K562 (cell line): ENCODE data around the gene CARM1. TPM values are rescaled to one million over a fixed set of nuclear protein-coding genes. Genes with fewer than 3 reads are reported as not detected.

Source experiments
- ATAC-seq: fragments of 200-7000 bp; cut with Tn5 transposase; 3 replicates; pipeline ENCODE4 v1.9.1; 2020; ENCODE audit warnings: moderate library complexity
- BruUV-seq: library from RNA; stranded (reverse); fragments of 400-500 nt; replicated peaks from 2 replicates; lab custom pipeline; 2021; lab: Mats Ljungman, UMichigan
- CTCF ChIA-PET: fragments of 300-600 bp; formaldehyde crosslinking; extraction: SDS; loops from one replicate; lab custom pipeline; 2021; ENCODE audit warnings: low intra/inter-chr PET ratio; lab: Yijun Ruan, JAX
- POLR2A ChIA-PET: fragments of 300-600, 350-650 bp; sonication (Branson Sonifier 250); formaldehyde crosslinking; extraction: SDS; loops from one replicate; lab custom pipeline; 2021; ENCODE audit warnings: antibody characterized with exemption, inconsistent platforms; lab: Yijun Ruan, JAX
- DNase-seq, 4 experiments: peaks; one replicate each; pipeline versions ENCODE4 v3.0.0 to v3.0.0-alpha.2; 2011 to 2018; ENCODE audit warnings: low spot score in 3 of 4, mixed read lengths in 3 of 4; ENCODE audit errors: extremely low read depth in 1 of 4
- FAIRE-seq: peaks from 2 replicates; lab custom pipeline; 2011; peaks lifted over from hg19 to GRCh38; lab: Jason Lieb, UNC
- H2AFZ ChIP-seq: 2 replicates; pipeline ENCODE4 v1.6.0; 2011; ENCODE audit warnings: low read depth, low read length, control low read depth, inconsistent platforms
- H3K27ac ChIP-seq: fragments of 200-600 bp; 3 replicates; pipeline ENCODE4 v1.8.0; 2011; ENCODE audit warnings: low read depth, mild to moderate bottlenecking, control low read depth, inconsistent platforms, low read length, moderate library complexity, mixed read lengths; ENCODE audit errors: extremely low read depth
- H3K27me3 ChIP-seq, 2 experiments: fragments of 300-600 bp in 1 of 2; 2 replicates in 1 of 2; 3 replicates in 1 of 2; pipeline versions ENCODE4 v1.6.0 to v1.8.0; 2011; ENCODE audit warnings: inconsistent platforms in 2 of 2, low read length in 2 of 2, mild to moderate bottlenecking in 1 of 2, mixed read lengths in 1 of 2, moderate library complexity in 1 of 2; ENCODE audit not compliant: control insufficient read depth in 2 of 2, insufficient read depth in 2 of 2
- H3K36me3 ChIP-seq: fragments of 300-600 bp; 3 replicates; pipeline ENCODE4 v1.8.0; 2011; ENCODE audit warnings: mild to moderate bottlenecking, low read length, inconsistent platforms; ENCODE audit not compliant: control insufficient read depth, insufficient read depth
- H3K4me1 ChIP-seq, 2 experiments: fragments of 200-600 bp in 1 of 2; replicated peaks in 1 of 2; 2 replicates in 1 of 2; 3 replicates in 1 of 2; pipeline versions ENCODE4 v1.5.1 to v1.8.0; 2011; ENCODE audit warnings: inconsistent platforms in 2 of 2, low read length in 2 of 2, mild to moderate bottlenecking in 1 of 2, mixed read lengths in 1 of 2, moderate library complexity in 1 of 2; ENCODE audit not compliant: control insufficient read depth in 2 of 2, insufficient read depth in 2 of 2
- H3K4me2 ChIP-seq: 2 replicates; pipeline ENCODE4 v1.6.1; 2011; ENCODE audit warnings: low read length, control low read depth, inconsistent platforms, mixed read lengths; ENCODE audit not compliant: insufficient read depth
- H3K4me3 ChIP-seq: fragments of 200-600 bp; sonication (generic), shearing (Covaris generic); 2 replicates; pipeline ENCODE4 v1.5.1; 2016; ENCODE audit warnings: control low read depth, inconsistent platforms
- H3K79me2 ChIP-seq: fragments of 200-600 bp; 3 replicates; pipeline ENCODE4 v1.8.0; 2011; ENCODE audit warnings: low read length, inconsistent platforms; ENCODE audit not compliant: control insufficient read depth, insufficient read depth
- H3K9ac ChIP-seq, 2 experiments: 2 replicates each; pipeline versions ENCODE4 v1.6.0 to v1.6.1; 2011; ENCODE audit warnings: low read depth in 2 of 2, low read length in 2 of 2, control low read depth in 1 of 2, inconsistent platforms in 1 of 2, mild to moderate bottlenecking in 1 of 2, mixed read lengths in 1 of 2; ENCODE audit not compliant: insufficient read depth in 1 of 2
- H3K9me1 ChIP-seq: one replicate; pipeline ENCODE4 v1.6.0; 2011; ENCODE audit warnings: inconsistent platforms, mild to moderate bottlenecking, low read length, moderate library complexity; ENCODE audit not compliant: control insufficient read depth, insufficient read depth
- H3K9me3 ChIP-seq: replicated peaks from 2 replicates; pipeline ENCODE4 v1.5.1; 2011; ENCODE audit warnings: low read depth, low read length, inconsistent platforms; ENCODE audit not compliant: control insufficient read depth, insufficient read depth
- H4K20me1 ChIP-seq: replicated peaks from 2 replicates; pipeline ENCODE4 v1.6.1; 2011; ENCODE audit warnings: low read length, inconsistent platforms, mixed read lengths; ENCODE audit not compliant: control insufficient read depth, insufficient read depth
- ERF ChIP-seq: fragments of 450-650 bp; formaldehyde crosslinking; IDR thresholded peaks from 2 replicates; pipeline ENCODE4 v1.4.0; 2020; ENCODE audit warnings: mild to moderate bottlenecking, mixed read lengths
- POLR2G ChIP-seq: fragments of 200-400 bp; formaldehyde crosslinking; IDR thresholded peaks from 2 replicates; pipeline ENCODE4 v1.6.1; 2017; ENCODE audit warnings: low read depth, mild to moderate bottlenecking, antibody characterized with exemption, low read length, moderate library complexity
- RBFOX2 ChIP-seq: fragments of 200-400 bp; formaldehyde crosslinking; IDR thresholded peaks from 2 replicates; pipeline ENCODE4 v1.6.1; 2017; ENCODE audit warnings: low read depth, mild to moderate bottlenecking, low read length, moderate library complexity
- RBM22 ChIP-seq: fragments of 200-400 bp; formaldehyde crosslinking; IDR thresholded peaks from 2 replicates; pipeline ENCODE4 v1.6.1; 2018; ENCODE audit warnings: low read length, low read depth; ENCODE audit not compliant: poor library complexity, severe bottlenecking
- TBL1XR1 ChIP-seq, 2 experiments: IDR thresholded peaks; 2 replicates each; pipeline ENCODE4 v1.6.1; 2012; ENCODE audit warnings: improper control_type of control experiment in 2 of 2, low read length in 2 of 2, mild to moderate bottlenecking in 1 of 2
- WGBS: fragments of 100-300 bp; shearing (Covaris generic); methylation state at CpG from one replicate; pipeline ENCODE4 v1.1.6; 2016; ENCODE audit warnings: low coverage, mixed read lengths; ENCODE audit not compliant: insufficient coverage; ENCODE audit errors: missing lambda C conversion rate; 5-methylcytosine and 5-hydroxymethylcytosine counted together
- in situ Hi-C: fragments of 300-500 bp; cut with MboI; formaldehyde crosslinking; loops from 4 replicates; pipeline ENCODE4 v1.15.0; 2018; ENCODE audit warnings: inconsistent platforms, mixed read lengths
- intact Hi-C: fragments of 100-400 bp; cut with micrococcal nuclease; formaldehyde crosslinking; loops from 2 replicates; pipeline ENCODE4 v1.14.2; 2022
- polyA plus RNA-seq, 8 experiments: library from polyadenylated mRNA; depleted of rRNA in 4 of 8; stranded (reverse) in 5 of 8; unstranded in 3 of 8; fragments of >200 nt; fragmentation: Nextera tagmentation in 2 of 8; fragmentation: Illumina TruSeq in 1 of 8; extraction: Ambion mirVana in 2 of 8; extraction: Trizol in 1 of 8; gene quantifications; 2 replicates each; pipeline versions ENCODE4 v1.2.1 to v1.2.3, GENCODE V29; 2011 to 2014; ENCODE audit warnings: inconsistent platforms in 1 of 8, missing spikeins in 1 of 8
- total RNA-seq, 7 experiments: library from RNA; depleted of rRNA in 6 of 7; stranded (reverse); fragments of >200 nt in 6 of 7; fragmentation: Illumina TruSeq in 2 of 7; extraction: Trizol in 2 of 7; gene quantifications; 2 replicates each; pipeline versions ENCODE4 v1.2.1 to v1.2.3, GENCODE V29; 2011 to 2021; ENCODE audit warnings: low replicate concordance in 1 of 7
- TF ChIP-seq, protein P1 (sequence below): sonication (generic); formaldehyde crosslinking; IDR thresholded peaks from 2 replicates; pipeline ENCODE4 v1.8.0; 2022; ENCODE audit warnings: missing genetic modification reagents, mild to moderate bottlenecking, moderate library complexity, borderline replicate concordance

Gene CARM1
- total and polyA plus RNA-seq, 9 of the 15 experiments (the other 6 are each of a cell fraction or from before 2014, with no cell fraction given): 0.36 to 86.0 (median 29.7) TPM

DNA sequence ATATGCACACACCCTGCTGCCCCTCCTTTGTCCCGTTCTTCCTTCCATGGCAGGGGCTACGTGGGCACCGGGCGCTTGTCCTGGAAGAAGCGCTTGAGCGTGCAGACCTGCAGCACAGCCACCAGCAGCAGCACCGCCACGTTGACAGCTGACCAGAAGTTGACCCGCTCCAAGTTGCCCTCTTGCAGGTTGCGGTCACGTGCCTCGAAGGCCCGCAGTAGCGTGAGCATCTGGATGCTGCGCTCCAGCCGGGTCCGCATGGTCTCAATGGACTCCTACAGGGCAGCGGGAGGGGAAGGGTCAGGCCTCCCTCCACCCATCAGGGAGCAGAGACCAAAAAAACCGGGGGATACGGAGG, 38.4 kb upstream of the CARM1 start:
- ATAC-seq (no peak), FAIRE-seq (no peak), DNase-seq (no peak)
- H3K27me3 ChIP-seq: no peaks in the 10 kb centered on the region
- WGBS: 90% methylated on average over 14 of the region's 20 CpGs
- H3K9me3 ChIP-seq: peaks cover 8% of the 10 kb centered on the region
- peak overlapping the region in 1 of 2 experiments; percentile 0; a peak in 1 of 4 replicates for H3K9ac ChIP-seq
- TF ChIP-seq TBL1XR1 (IDR thresholded peaks at IDR 0.05; ENCODE audit: low read length in 2 of 2) (no peak), RBM22 (peak; percentile 93), RBFOX2 (0 out of 2 replicates have a peak, but pooled peaks have one; percentile 11), POLR2G (peak; percentile 70), ERF (no peak)
- TF ChIP-seq, protein P1, sequence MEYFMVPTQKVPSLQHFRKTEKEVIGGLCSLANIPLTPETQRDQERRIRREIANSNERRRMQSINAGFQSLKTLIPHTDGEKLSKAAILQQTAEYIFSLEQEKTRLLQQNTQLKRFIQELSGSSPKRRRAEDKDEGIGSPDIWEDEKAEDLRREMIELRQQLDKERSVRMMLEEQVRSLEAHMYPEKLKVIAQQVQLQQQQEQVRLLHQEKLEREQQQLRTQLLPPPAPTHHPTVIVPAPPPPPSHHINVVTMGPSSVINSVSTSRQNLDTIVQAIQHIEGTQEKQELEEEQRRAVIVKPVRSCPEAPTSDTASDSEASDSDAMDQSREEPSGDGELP (CRISPR knock-in tag): peak; percentile 26; the same call in 1 of the 2 replicates
- no peaks in the 10 kb centered on the region for H3K9me1 ChIP-seq
- peaks cover 7% of the 10 kb centered on the region; the same call in 2 of the 3 replicates for H3K79me2 ChIP-seq
- ChIA-PET POLR2A (interaction anchor here (2.0 to 7.4 kb wide), 2 partner anchors 10 to 14 kb away, joined by 7 to 58 read pairs; no protein-coding TSS in a partner anchor), CTCF (no interaction called here)
- peaks cover 7% of the 10 kb centered on the region; the same call in 1 of the 2 replicates for H4K20me1 ChIP-seq
- no peak overlapping the region for H2AFZ ChIP-seq
- in situ Hi-C loops (no loop called here), intact Hi-C loops (no loop called here)
- no peak overlapping the region for H3K4me2 ChIP-seq
- H3K27ac ChIP-seq: no peak overlapping the region
- H3K4me3 ChIP-seq: no peak overlapping the region
- BruUV-seq: no TSS peak
- H3K4me1 ChIP-seq: peaks cover 12 to 63% of the 10 kb centered on the region in 2 experiments; a peak in 4 of 5 replicates
- H3K36me3 ChIP-seq: peaks cover 65% of the 10 kb centered on the region; the same call in 2 of the 3 replicates
